ENCODE results near the gene ZNF613. TPM values are rescaled to one million over a fixed set of nuclear protein-coding genes. Genes with fewer than 3 reads are reported as not detected.

ZNF613 gene
- total and polyA plus RNA-seq, 2 of the 13 experiments (the other 11 are each of a cell fraction or from before 2014, with no cell fraction given), result 3.6 to 8.3 TPM

GRCh38 chr19:51986309-51987291 is 59.3 kb downstream of the ZNF613 start, which contains the start of gene ZNF350 (continued):
- TF ChIP-seq ZBTB26 (CRISPR knock-in tag; IDR thresholded peaks at IDR 0.05; ENCODE audit: borderline replicate concordance) (peak; percentile 96), KDM5B (CRISPR knock-in tag; IDR thresholded peaks at IDR 0.05; ENCODE audit: borderline replicate concordance) (no peak), NKX3-1 (CRISPR knock-in tag; IDR thresholded peaks at IDR 0.05) (0 out of 2 replicates have a peak, but pooled peaks have one; percentile 37), CCAR2 (optimal IDR thresholded peaks at IDR 0.05; ENCODE audit: low read depth, low read length) (no peak), REPIN1 (CRISPR knock-in tag; IDR thresholded peaks at IDR 0.05; ENCODE audit: borderline replicate concordance, low read depth) (no peak; the same call in 1 of the 2 replicates), ZNF547 (CRISPR knock-in tag; IDR thresholded peaks at IDR 0.05) (no peak), ZNF572 (CRISPR knock-in tag; IDR thresholded peaks at IDR 0.05) (0 out of 2 replicates have a peak, but pooled peaks have one; percentile 20), NFYC (CRISPR knock-in tag; IDR thresholded peaks at IDR 0.05) (peak; percentile 25; the same call in 1 of the 2 replicates), ZNF317 (CRISPR knock-in tag; IDR thresholded peaks at IDR 0.05) (peak; percentile 57; the same call in 1 of the 2 replicates), FOXO1 (CRISPR knock-in tag; IDR thresholded peaks at IDR 0.05) (peak; percentile 39), TP53 (CRISPR knock-in tag; conservative IDR thresholded peaks at IDR 0.05) (0 out of 2 replicates have a peak, but pooled peaks have one; percentile 62), ZFY (CRISPR knock-in tag; IDR thresholded peaks at IDR 0.05) (peak; percentile 87), HNF1B (CRISPR knock-in tag; IDR thresholded peaks at IDR 0.05) (peak; percentile 86), SALL1 (CRISPR knock-in tag; IDR thresholded peaks at IDR 0.05) (peak; percentile 80), SP5 (CRISPR knock-in tag; IDR thresholded peaks at IDR 0.05; ENCODE audit: borderline replicate concordance, low read depth) (no peak), ZNF276 (CRISPR knock-in tag; IDR thresholded peaks at IDR 0.05; ENCODE audit: low read depth) (no peak), IKZF4 (CRISPR knock-in tag; IDR thresholded peaks at IDR 0.05; ENCODE audit: borderline replicate concordance, low read depth, not compliant biosample characterization) (no peak), ZSCAN31 (CRISPR knock-in tag; IDR thresholded peaks at IDR 0.05; ENCODE audit: low read depth) (peak; percentile 68; the same call in 1 of the 2 replicates), U2AF1 (optimal IDR thresholded peaks at IDR 0.05; ENCODE audit: low read depth, low read length) (no peak), ARNTL (CRISPR knock-in tag; IDR thresholded peaks at IDR 0.05) (no peak), EP300 (IDR thresholded peaks at IDR 0.05; ENCODE audit: low read depth in 2 of 2, low read length in 2 of 2) (0 out of 4 replicates have a peak, but pooled peaks of 1 of the 2 experiments have one; percentile 46), EP300 (CRISPR knock-in tag; IDR thresholded peaks at IDR 0.05; ENCODE audit: borderline replicate concordance) (peak; percentile 20; the same call in 1 of the 2 replicates), SOX13 (IDR thresholded peaks at IDR 0.05) (0 out of 2 replicates have a peak, but pooled peaks have one; percentile 27), SOX13 (CRISPR knock-in tag; conservative IDR thresholded peaks at IDR 0.05 in 1 of 2, IDR thresholded peaks at IDR 0.05 in 1 of 2) (peak in 1 of 2 experiments; percentile 51; a peak in 1 of 4 replicates), PHB2 (IDR thresholded peaks at IDR 0.05; ENCODE audit: partially characterized antibody) (no peak)
